Measurements from ENCODE around the gene HTT.
A peak's percentile ranks its signal among the peaks of the same experiment; 100 is the strongest.

HTT gene

DNA sequence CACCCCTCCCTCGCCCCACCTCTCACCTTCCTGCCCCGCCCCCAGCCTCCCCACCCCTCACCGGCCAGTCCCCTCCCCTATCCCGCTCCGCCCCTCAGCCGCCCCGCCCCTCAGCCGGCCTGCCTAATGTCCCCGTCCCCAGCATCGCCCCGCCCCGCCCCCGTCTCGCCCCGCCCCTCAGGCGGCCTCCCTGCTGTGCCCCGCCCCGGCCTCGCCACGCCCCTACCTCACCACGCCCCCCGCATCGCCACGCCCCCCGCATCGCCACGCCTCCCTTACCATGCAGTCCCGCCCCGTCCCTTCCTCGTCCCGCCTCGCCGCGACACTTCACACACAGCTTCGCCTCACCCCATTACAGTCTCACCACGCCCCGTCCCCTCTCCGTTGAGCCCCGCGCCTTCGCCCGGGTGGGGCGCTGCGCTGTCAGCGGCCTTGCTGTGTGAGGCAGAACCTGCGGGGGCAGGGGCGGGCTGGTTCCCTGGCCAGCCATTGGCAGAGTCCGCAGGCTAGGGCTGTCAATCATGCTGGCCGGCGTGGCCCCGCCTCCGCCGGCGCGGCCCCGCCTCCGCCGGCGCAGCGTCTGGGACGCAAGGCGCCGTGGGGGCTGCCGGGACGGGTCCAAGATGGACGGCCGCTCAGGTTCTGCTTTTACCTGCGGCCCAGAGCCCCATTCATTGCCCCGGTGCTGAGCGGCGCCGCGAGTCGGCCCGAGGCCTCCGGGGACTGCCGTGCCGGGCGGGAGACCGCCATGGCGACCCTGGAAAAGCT, at the start of gene HTT, which contains the start of gene HTT-AS:
HTT (plus strand) TSS at position 604 of the 768 bp plus-strand sequence; CDS start at position 749, 145 bp downstream.
HTT-AS (minus strand) TSS at position 461 of the 768 bp plus-strand sequence.
- DNase-seq = peak; percentile 91 to 96

- DNase-seq = no peak
These were observed 48.6 kb upstream of the HTT start for GRCh38 chr4:3025881-3026280.

- no peak for DNase-seq
These were observed 47.9 kb upstream of the HTT start for GRCh38 chr4:3026540-3026939.

DNA sequence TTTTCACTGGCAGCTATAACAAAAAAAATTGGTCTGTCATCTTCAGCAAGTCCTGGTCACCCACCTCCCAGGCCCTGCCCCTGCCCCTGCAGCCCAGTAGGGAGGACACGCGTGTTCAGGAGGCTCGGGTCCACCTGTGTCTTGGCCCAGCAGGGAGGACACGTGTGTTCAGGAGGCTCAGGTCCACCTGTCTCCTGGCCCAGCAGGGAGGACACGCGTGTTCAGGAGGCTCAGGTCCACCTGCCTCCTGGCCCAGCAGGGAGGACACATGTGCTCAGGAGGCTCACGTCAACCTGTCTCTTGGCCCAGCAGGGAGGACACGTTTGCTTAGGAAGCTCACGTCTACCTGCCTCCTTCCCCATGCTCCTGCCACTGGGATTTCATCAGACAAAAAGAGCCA, 45.0 kb upstream of the HTT start:
- no peak for DNase-seq

- no peak for DNase-seq
These were observed 43.7 kb upstream of the HTT start for GRCh38 chr4:3030566-3031356.

- DNase-seq = no peak
These were observed 43.0 kb upstream of the HTT start for GRCh38 chr4:3031357-3032082.

DNA sequence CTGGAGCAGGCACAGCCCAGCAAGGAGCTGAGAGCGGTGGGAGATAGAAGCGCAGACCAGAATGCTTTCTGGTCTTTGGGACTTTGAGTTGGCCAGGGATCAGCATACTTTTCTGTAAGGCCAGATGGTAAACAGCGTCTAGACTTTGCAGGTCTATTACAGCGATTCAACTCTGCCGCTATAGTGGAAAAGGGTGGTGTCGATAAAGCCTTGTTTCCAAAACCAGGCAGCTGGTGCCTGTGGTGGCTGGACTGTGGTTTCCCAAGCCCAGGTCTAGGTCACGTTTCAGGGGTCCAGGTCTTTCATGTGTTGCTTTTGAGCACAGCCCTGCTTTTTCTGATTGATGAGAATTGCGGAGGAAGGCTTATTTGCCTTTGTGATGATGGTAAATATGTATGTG, 40.2 kb upstream of the HTT start:
- no peak for DNase-seq

DNA sequence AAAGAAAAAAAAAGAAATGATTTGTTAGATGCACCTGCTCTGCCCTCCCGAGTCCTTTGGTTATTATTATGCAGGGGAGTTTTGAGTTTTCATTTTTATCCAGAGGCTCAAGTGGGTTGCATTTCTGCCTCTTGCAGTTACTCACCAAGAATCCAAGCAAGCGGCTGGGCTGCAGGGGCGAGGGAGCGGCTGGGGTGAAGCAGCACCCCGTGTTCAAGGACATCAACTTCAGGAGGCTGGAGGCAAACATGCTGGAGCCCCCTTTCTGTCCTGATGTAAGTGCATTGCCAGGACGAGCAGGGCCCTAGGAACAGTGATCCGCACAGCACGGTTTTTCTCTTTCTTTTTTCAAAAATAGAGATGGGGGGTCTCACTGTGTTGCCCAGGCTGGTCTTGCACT, 39.2 kb upstream of the HTT start:
- no peak for DNase-seq

GRCh38 chr4:3035674-3036073, 38.8 kb upstream of the HTT start:
- DNase-seq = no peak

DNA sequence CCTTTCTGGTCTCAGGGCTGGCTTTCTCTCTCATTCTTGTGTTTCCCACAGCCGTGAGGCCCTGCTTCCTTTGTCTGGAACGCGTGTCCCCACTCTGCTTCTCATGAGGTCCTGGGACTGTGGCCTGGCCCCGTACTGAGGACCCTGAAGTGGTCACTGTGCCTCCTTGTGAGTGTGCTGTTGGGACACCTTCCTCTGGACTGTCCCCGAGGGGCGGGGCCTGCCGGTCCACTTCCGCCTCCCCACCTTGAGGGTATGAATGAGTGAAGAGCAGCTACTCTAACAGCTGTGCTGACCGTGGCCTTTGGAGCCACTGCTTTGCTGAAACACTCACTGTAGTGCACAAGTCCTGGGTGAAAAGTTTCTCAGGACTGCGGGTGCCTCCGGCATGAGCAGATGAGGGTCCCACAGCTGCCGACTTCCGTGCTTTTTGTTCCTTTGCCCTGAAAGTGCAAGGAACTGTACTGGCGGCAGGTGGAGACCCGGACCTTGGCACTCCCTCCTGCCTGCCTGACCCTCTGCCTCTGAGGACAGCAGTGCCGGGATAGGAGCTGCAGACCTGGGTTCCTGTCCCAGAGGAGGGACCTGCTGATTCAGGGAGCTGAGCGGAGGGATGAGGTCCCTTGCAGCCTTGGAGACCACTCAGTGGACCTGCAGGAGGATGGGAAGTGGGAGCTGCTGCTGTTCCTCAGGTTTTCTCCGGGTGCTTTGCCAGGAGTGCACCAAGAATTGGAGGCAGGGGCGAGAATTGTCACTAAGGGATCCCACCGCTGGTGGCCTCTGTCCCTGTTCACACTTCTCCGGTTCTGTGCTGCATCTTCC, 38.1 kb upstream of the HTT start:
- DNase-seq = no peak

DNA sequence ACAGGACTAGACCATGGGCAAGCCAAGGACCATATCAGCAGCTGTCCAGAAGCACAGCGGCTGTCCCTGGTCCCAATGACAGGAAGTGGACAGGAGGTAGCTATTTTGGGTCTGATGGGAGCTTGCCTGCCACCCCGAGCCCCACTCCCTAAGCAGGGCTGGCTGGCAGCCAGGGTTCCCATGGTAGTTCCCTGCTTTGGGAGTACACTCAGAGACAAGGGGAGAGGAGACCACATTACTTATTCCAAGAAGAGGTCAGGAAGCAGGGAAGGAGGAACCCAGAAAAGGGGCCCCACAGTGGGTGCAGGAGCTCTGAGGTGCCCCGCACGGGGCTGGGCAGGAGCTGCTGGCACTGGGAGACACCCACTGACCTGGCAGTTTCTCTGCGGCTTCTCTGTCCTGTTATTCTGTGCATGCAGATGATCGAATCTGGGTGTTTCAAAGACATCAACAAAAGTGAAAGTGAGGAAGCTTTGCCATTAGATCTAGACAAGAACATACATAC, 36.5 kb upstream of the HTT start:
- DNase-seq = no peak

GRCh38 chr4:3039706-3040366, 34.6 kb upstream of the HTT start:
- no peak for DNase-seq

- no peak for DNase-seq
These were observed 33.9 kb upstream of the HTT start for GRCh38 chr4:3040452-3041191.

- peak; percentile 33 to 81 for DNase-seq
These were observed 33.0 kb upstream of the HTT start for GRCh38 chr4:3041192-3042142.

- DNase-seq = no peak
These were observed 32.3 kb upstream of the HTT start for GRCh38 chr4:3042226-3042625.

- no peak for DNase-seq
These were observed 31.0 kb upstream of the HTT start for GRCh38 chr4:3043282-3044020.

- no peak for DNase-seq
These were observed 29.3 kb upstream of the HTT start for GRCh38 chr4:3044870-3045819.

DNA sequence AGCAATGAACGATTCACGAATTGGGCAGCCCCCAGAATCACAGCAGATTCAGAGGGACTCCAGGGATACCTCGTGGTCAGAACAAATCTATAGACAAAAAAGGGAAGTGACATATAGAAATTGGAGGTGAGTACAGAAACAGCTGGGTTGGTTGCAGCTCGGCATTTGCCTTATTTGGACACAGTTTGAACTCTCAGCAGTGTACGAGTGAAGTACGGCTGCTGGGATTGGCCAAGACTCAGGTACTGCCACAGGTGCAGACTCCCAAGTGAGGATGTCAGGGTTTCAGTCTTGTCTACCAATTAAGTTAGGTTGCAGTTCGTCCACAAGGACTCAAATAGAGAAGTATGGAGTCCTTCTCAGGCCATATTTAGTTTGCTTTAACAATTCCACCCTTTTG, 28.3 kb upstream of the HTT start:
- no peak for DNase-seq
